Activated CD8-positive, alpha-beta memory T cell treated with anti-CD3 and anti-CD28 coated beads for 24 hours (primary cell): Measurements from ENCODE around the gene STIL.
"Not testable (repeated sequence)": the region's sequence is repeated elsewhere in the genome, so short reads cannot be mapped to it uniquely, and the experiment has no call there.

Experiments used
- DNase-seq: peaks from one replicate; pipeline ENCODE4 v3.0.0-alpha.2; 2020

STIL gene

DNA sequence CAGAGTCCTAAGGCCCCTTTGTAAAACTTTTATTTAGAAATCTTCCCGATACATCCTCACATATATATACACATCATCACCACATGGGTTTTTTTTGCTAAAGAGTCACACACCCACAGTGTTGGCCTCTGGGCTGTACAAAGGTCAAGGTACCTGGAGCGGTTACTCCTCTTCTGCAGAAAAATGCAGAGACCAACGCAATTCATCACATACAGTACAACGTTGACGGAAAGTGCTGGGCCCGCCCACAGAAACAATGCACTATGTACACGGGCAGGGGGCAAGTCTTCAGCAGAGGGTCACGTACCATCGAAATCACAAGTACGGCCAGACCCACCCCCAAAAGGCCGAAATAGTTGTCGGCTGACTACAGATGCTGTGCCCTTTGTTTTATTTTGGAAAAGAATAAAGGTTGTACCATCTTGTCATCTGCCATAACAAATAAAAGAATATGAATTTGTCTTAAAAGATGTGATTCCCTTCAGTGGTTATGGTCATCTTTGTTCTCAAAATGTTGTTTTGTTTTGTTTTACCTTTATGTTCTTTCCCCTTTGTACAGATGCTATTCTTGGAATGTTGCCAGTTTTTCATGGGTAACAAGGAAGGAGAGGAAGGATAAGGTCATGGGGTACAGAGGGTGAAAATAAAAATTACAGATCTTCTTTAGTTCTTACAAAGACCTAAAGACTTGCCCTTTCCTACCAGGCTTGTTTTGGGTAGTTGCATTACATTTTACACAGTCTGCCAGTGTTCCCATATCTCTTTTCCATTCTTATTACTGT is 97.5 kb downstream of the STIL start:
- DNase-seq = no peak

DNA sequence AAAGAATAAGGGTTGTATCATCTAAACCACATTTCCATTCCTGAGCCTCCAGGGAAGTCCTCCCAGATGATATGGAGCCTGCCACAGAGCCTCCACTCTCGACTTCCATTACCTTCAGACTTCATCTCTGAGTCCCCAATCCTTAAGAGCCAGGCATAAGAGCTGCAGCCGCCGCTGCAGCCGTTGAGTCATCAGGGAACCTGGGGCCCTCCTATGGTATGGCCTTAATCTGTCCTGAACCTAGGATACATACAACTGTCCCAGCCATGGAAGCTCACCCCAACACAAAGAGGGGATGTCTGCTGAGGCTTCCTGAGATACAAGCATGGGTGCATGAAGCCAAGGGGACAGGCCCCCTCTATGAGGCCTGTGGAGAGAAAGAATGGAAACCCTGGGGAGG is 98.2 kb downstream of the STIL start:
- no peak for DNase-seq

DNA sequence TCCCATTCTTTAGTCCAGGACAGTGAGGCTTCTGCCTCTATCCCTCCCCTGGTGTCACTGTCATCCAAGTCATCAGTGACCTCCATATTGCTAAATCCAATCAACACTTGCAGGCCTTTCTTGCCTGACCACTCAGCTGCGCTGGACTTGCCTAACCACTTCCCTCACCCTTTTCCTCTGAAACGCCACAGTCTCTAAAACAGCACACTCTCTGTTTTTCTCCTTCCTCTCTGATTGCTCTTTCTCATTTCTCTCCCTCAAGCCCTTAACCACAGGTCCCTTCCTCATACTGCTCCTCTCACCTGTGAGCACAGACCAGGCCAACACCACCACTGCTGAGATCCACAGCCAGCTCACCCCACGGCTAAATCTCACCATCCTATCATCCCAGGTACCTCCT is 99.4 kb downstream of the STIL start:
- no peak for DNase-seq

DNA sequence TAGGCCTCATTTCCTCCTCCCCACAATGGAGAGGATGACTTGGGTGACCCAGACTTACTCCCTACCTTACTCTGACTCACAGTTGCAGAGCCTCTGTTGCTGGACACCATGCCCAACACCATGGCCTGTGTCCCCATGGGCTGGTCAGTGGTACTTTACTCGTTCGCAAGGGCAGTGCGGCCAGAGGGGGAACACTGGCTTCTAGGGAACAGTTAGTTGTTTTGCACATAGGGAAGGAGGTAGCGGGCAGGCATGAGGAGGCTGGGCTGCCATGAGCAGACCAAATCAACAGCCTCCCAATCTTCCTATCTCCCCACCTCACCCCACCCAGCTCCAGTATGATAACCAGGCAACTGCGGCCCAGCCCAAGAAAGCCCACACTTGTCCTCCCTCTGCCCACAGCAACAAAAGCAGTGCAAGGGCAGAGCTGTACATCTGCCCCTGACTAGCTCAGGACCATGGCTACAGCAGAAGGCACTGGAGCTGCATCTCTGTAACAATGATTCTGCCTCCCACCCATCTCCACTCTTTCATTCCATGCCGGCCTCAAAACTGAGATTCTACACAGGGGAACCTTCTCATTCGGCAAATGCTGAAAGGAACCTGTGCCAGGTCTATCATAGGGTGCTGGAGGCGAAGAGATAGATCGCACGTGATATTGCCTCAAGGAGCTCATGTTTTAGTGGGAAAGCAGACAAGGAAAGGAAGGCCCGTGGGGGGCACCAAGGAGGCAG is 100.5 kb downstream of the STIL start:
- DNase-seq = no peak

DNA sequence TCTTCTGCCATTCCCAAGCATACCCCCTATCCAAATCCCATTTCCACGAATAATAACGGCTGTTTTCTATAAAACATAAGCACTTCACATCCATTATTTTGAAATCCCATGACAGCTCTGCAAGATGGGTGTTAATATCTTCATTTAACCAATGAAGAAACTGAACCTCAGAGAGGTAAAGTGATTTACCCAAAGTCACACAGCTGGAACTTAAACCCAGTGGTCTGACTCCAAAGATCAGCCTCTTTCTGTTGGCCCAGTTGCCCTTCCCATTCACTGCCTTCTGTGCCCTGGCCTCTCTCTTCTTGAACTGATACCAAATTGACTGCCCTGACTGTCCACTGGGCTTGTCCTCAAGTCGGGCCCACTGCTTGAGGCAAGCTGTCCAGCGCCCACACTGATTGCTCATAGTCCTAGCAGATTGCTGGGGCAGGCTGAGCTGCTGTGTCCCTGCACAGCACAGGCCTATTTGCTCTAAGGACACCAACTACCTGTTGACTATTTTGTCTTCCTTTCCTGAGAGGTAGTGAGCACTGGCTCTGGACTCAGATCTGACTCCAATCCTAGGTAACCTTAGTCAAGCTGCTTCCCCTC is 101.2 kb downstream of the STIL start:
- no peak for DNase-seq

DNA sequence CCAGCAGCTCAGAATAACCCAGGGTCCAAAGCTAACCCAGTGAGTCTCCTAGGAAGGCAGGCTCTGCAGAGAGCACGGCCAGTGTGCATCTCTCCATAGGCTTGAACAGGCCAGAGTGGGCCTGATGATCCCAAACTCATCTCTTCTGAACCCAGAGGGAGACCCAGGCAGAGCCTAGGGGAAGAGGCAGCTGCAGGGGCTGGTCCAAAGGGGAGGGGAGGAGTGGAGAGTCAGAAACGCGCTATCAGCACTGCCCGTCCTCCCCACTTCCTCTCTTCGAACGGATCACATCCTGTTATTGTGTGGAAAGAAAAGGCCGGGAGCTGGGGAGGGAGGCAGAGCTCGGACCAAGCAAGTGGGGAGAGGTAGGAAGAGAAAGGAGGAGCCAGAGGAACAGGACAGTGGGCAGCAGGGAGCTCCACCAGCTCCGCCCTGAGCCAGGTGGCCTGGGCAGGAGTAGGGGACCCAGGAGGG is 102.1 kb downstream of the STIL start:
- no peak for DNase-seq

DNA sequence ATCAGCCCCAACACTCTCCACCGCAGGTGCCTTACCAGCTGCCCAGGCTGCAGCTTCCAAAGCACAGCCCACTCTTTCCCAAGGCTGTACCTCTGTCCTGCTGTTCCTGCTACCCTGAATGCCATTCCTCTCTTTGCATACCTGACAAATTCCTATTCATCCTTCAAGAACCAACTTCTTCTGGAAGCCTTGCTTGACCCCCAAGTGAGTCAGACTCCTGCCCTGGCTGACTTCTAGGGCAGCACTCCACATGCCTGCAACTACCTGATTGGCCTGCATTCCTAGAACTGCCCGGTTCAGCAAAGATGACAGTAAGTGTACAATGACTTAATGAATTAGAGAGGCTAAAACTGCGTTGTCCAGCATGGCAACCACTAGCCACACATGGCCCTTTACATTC is 103.3 kb downstream of the STIL start:
- DNase-seq = no peak

DNA sequence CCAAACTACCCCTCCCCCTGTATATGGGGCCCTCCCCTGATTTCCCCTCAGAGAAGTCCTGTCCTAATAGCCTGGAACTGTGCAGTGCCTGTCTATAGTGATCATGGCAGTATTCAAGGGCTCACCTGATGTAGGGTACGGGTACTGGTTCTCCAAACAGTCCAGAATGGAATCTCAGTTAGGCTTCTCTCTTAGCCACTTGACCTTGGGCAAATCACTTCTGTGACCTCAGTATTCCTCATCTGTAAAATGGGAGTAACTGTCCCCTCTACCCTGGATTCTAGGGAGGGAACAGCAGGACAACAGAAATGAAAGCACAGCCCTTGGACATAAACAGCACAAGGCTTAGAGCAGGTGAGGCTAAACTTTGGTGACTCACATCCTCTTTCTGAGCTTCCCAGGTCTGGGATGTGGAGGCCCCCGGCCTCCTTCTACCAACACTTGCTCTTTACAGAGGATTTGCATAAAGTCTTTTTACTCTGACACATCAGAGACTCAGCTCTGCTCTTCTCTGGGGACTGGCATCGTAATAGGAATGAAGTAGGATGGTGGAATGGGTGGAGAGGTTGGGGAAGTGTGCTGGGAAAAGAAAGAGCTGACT is 104.1 kb downstream of the STIL start:
- DNase-seq = no peak

DNA sequence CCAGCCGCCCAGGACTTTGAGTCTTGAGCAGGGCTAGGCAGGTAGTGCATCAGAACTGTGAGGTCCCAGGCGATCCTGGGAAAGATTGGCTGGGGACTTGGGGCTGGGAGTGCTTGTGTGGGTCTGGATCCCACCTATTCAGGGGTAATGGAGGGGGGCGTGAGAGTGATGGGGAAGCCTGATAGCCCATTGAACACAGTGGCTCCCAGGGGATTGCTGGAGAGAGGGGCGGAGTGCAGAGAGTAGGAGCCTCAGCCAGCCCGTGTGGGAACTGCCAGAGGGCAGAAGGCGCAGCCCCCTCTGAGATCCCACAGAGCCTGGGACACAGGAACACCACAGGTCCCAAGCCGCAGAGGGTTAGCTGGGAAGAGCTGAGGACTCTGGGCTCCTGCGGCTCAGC is 104.9 kb downstream of the STIL start:
- no peak for DNase-seq

DNA sequence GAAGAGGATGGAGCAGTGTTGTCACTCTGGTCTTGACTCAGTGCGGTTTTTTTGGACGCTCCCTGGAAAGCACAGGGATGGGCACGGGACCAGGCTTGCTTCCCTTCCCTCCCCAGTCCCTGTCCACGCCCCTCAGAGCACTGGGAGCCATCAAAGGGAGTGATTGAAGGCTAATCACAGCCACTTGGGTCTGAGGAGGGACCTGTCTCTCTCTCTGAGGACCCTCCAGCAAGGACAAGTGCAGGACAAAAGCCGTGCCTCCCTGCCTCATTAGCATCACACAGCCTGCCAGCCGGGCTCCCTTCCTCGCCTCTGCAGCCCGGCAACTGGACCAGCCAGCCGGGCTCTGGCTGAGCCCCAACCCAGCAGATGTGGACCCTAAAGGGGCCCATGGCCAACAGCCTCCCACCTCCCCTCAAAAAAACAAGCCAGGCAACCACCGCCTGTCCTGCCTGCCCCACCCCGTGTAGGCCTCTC is 105.5 kb downstream of the STIL start:
- no peak for DNase-seq

DNA sequence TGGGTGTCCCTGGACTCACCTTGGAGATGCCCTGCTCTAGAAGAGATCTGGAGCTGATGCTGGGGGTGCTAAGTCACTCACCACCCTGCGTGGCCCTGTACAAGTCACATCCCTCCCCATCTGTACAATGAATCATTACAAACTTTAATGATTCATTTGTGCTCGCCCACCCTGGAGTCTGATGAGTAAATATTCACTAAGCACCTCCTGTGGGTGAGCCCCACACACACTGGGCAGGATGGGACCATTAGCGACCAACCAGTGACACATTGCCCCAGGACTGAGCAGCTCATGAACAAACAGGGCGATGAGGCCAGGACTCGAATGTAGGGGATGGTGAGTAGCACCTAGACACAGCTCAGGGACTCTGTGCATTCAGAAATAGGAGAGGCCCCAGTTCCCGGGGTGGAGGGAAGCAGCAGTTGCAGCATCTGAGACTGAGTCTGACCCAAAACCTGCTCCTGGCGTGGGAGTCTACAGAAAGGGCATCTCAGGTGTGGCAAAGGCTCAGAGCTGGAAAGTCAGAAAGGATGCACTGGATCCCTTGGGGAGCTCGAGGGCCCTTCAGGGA is 106.1 kb downstream of the STIL start:
- DNase-seq = no peak

DNA sequence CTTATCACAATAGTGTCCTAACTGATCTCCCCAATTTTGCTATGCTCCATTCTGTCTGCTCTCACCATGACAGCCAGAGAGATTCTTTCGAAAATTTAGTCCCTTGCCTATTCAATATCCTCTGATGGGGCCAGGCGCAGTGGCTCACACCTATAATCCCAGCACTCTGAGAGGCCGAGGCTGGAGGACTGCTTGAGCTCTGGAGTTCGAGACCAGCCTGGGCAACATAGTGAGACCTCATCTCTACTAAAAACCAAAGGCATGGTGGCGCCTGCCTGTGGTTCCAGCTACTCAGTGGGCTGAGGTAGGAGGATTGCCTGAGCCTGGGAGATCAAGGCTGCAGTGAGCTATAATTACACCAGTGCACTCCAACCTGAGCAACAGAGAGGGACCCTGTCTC is 108.0 kb downstream of the STIL start:
- DNase-seq = no peak

DNA sequence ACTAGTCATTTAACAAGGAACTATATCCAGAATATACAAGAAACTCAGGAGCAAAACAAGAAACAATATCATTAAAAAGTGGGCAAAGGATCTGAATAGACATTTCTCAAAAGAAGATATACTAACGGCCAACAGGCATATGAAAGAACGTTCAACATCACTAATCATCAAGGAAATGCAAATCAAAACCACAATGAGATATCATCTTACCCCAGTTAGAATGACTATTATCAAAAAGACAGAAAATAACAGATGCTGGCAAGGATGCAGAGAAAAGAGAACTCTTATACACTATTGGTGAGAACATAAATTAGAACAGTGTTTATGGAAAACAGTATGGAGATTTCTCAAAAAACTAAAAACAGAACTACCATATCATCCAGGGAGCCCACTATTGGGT is 110.4 kb downstream of the STIL start:
- not testable (repeated sequence) for DNase-seq

DNA sequence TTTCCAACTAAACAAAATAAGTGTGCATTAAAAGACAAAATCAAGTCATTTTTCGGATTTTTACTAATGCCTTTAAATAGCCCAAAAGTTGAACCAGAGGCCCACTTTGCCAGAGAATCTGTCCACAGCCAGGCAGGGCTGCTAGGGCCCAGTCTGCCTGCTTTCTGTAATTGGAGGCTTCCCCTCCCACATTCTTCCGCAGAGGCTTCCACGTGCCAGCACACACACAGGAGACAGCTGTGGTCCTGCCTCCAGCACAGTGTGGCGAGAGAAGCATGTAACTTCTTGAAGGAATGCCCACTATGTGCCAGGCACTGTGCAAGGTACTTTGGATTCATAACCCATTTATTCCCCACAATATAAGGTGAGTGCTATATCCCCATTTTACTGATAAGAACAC is 112.8 kb downstream of the STIL start:
- DNase-seq = no peak
